ENCODE measurements around the gene AP3S2. TPM values are rescaled to one million over a fixed set of nuclear protein-coding genes. Genes with fewer than 3 reads are reported as not detected.

Gene AP3S2
- total RNA-seq, 2 donors from 2014 or later, result 43.7 to 44.7 TPM

GRCh38 chr15:89809787-89810148, 84.0 kb downstream of the AP3S2 start:
- Histone ChIP-seq H3K4me3 (no peak overlapping the region), H3K36me3 (no peaks in the 10 kb centered on the region), H3K27me3 (replicated peaks; ENCODE audit: insufficient read depth) (no peaks in the 10 kb centered on the region), H3K4me1 (replicated peaks) (peaks cover 14% of the 10 kb centered on the region), H3K27ac (peak overlapping the region; percentile 41 to 90), H3K9me3 (no peaks in the 10 kb centered on the region)
- intact Hi-C loops (cut with DNase I), result no loop called here
- DNase-seq (ENCODE audit: low spot score), result no peak
- TF ChIP-seq CTCF (IDR thresholded peaks at IDR 0.05) (no peak), POLR2AphosphoS5 (IDR thresholded peaks at IDR 0.05) (no peak), POLR2A (IDR thresholded peaks at IDR 0.05) (no peak)
- 97% methylated on average over 5 of the region's 5 CpGs for WGBS

GRCh38 chr15:89809093-89809786, 84.6 kb downstream of the AP3S2 start:
- no peaks in the 10 kb centered on the region for H3K27me3 ChIP-seq (replicated peaks; ENCODE audit: insufficient read depth)
- TF ChIP-seq POLR2AphosphoS5 (IDR thresholded peaks at IDR 0.05), result peak; percentile 46
- no peak for TF ChIP-seq CTCF (IDR thresholded peaks at IDR 0.05)
- no peak for TF ChIP-seq POLR2A (IDR thresholded peaks at IDR 0.05)
- H3K9me3 ChIP-seq, result no peaks in the 10 kb centered on the region
- peak; percentile 50 for DNase-seq (ENCODE audit: low spot score)
- H3K4me1 ChIP-seq (replicated peaks), result peaks cover 14% of the 10 kb centered on the region
- WGBS, result 55% methylated on average over 8 of the region's 8 CpGs
- no peak overlapping the region for H3K4me3 ChIP-seq
- H3K27ac ChIP-seq, result peak overlapping the region; percentile 41 to 90
- intact Hi-C loops (cut with DNase I), result no loop called here
- no peaks in the 10 kb centered on the region for H3K36me3 ChIP-seq

GRCh38 chr15:89808160-89808870, 85.5 kb downstream of the AP3S2 start:
- Histone ChIP-seq H3K4me1 (replicated peaks) (peaks cover 14% of the 10 kb centered on the region), H3K36me3 (no peaks in the 10 kb centered on the region), H3K9me3 (no peaks in the 10 kb centered on the region), H3K27ac (peak overlapping the region; percentile 41 to 90), H3K27me3 (replicated peaks; ENCODE audit: insufficient read depth) (no peaks in the 10 kb centered on the region), H3K4me3 (no peak overlapping the region)
- DNase-seq (ENCODE audit: low spot score), result no peak
- intact Hi-C loops (cut with DNase I), result no loop called here
- 77% methylated on average over 10 of the region's 10 CpGs for WGBS
- no peak for TF ChIP-seq POLR2A (IDR thresholded peaks at IDR 0.05)
- no peak for TF ChIP-seq CTCF (IDR thresholded peaks at IDR 0.05)
- no peak for TF ChIP-seq POLR2AphosphoS5 (IDR thresholded peaks at IDR 0.05)

GRCh38 chr15:89807689-89808088, 86.1 kb downstream of the AP3S2 start:
- Histone ChIP-seq H3K4me3 (no peak overlapping the region), H3K9me3 (no peaks in the 10 kb centered on the region), H3K27ac (peak overlapping the region in 1 of 2 donors; percentile 90), H3K4me1 (replicated peaks) (peaks cover 14% of the 10 kb centered on the region), H3K27me3 (replicated peaks; ENCODE audit: insufficient read depth) (no peaks in the 10 kb centered on the region), H3K36me3 (no peaks in the 10 kb centered on the region)
- no peak for DNase-seq (ENCODE audit: low spot score)
- TF ChIP-seq POLR2AphosphoS5 (IDR thresholded peaks at IDR 0.05) (no peak), CTCF (IDR thresholded peaks at IDR 0.05) (no peak), POLR2A (IDR thresholded peaks at IDR 0.05) (no peak)
- 90% methylated on average over 6 of the region's 6 CpGs for WGBS
- intact Hi-C loops (cut with DNase I), result no loop called here
